DND-41 (cell line): ENCODE measurements around the gene GSG1L.

Experiments used
- ATAC-seq: fragments of 200-7000 bp; cut with Tn5 transposase; 3 replicates; pipeline ENCODE4 v1.9.1; 2021; ENCODE audit warnings: low read depth; ENCODE audit not compliant: insufficient read depth
- DNase-seq: peaks from one replicate; pipeline ENCODE4 v3.0.0-alpha.2; 2020
- H2AFZ ChIP-seq: 2 replicates; pipeline ENCODE4 v1.6.0; 2012; ENCODE audit warnings: low read depth, low read length
- H3K27ac ChIP-seq: 2 replicates; pipeline ENCODE4 v1.5.1; 2012; ENCODE audit warnings: low read length, inconsistent platforms
- H3K27me3 ChIP-seq: fragments of 200-600 bp; sonication (generic); 2 replicates; pipeline ENCODE4 v1.6.0; 2012; ENCODE audit warnings: low read length, mild to moderate bottlenecking, inconsistent platforms; ENCODE audit not compliant: insufficient read depth, poor library complexity
- H3K36me3 ChIP-seq: 2 replicates; pipeline ENCODE4 v1.5.1; 2012; ENCODE audit warnings: low read length, inconsistent platforms; ENCODE audit not compliant: insufficient read depth
- H3K4me1 ChIP-seq: 2 replicates; pipeline ENCODE4 v1.5.1; 2012; ENCODE audit warnings: mild to moderate bottlenecking, low read length; ENCODE audit not compliant: insufficient read depth
- H3K4me2 ChIP-seq: 2 replicates; pipeline ENCODE4 v1.6.0; 2012; ENCODE audit warnings: mild to moderate bottlenecking, moderate library complexity, low read length, inconsistent platforms; ENCODE audit not compliant: insufficient read depth
- H3K4me3 ChIP-seq, 2 experiments: fragments of 200-600 bp in 1 of 2; shearing (Covaris generic) in 1 of 2; 2 replicates each; pipeline ENCODE4 v1.5.1; 2012 to 2016; ENCODE audit warnings: inconsistent platforms in 2 of 2, low read length in 2 of 2, mild to moderate bottlenecking in 2 of 2, low read depth in 1 of 2, moderate library complexity in 1 of 2
- H3K79me2 ChIP-seq: 2 replicates; pipeline ENCODE4 v1.6.0; 2012; ENCODE audit warnings: low read length, inconsistent platforms; ENCODE audit not compliant: insufficient read depth
- H3K9ac ChIP-seq: 2 replicates; pipeline ENCODE4 v1.6.0; 2012; ENCODE audit warnings: low read depth, mild to moderate bottlenecking, inconsistent platforms, low read length, moderate library complexity
- H3K9me3 ChIP-seq: 2 replicates; pipeline ENCODE4 v1.5.1; 2012; ENCODE audit warnings: low read length, moderate library complexity, mild to moderate bottlenecking, inconsistent platforms; ENCODE audit not compliant: insufficient read depth, severe bottlenecking
- H4K20me1 ChIP-seq: 2 replicates; pipeline ENCODE4 v1.6.0; 2012; ENCODE audit warnings: low read length; ENCODE audit not compliant: insufficient read depth
- EZH2 ChIP-seq: IDR thresholded peaks from 3 replicates; pipeline ENCODE4 v1.6.1; 2012; ENCODE audit warnings: borderline replicate concordance, low read depth, mild to moderate bottlenecking, moderate library complexity, low read length, inconsistent platforms; ENCODE audit not compliant: severe bottlenecking
- TF ChIP-seq, protein P1 (sequence below): IDR thresholded peaks from 2 replicates; pipeline ENCODE4 v1.5.1; 2012; ENCODE audit warnings: borderline replicate concordance, low read length, moderate library complexity, mild to moderate bottlenecking; ENCODE audit not compliant: poor library complexity, severe bottlenecking; ENCODE audit errors: extremely low read depth

Gene GSG1L

GRCh38 chr16:28038409-28038808, 25.1 kb downstream of the GSG1L start:
- TF ChIP-seq EZH2 = no peak
- TF ChIP-seq, protein P1, sequence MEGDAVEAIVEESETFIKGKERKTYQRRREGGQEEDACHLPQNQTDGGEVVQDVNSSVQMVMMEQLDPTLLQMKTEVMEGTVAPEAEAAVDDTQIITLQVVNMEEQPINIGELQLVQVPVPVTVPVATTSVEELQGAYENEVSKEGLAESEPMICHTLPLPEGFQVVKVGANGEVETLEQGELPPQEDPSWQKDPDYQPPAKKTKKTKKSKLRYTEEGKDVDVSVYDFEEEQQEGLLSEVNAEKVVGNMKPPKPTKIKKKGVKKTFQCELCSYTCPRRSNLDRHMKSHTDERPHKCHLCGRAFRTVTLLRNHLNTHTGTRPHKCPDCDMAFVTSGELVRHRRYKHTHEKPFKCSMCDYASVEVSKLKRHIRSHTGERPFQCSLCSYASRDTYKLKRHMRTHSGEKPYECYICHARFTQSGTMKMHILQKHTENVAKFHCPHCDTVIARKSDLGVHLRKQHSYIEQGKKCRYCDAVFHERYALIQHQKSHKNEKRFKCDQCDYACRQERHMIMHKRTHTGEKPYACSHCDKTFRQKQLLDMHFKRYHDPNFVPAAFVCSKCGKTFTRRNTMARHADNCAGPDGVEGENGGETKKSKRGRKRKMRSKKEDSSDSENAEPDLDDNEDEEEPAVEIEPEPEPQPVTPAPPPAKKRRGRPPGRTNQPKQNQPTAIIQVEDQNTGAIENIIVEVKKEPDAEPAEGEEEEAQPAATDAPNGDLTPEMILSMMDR = no peak
- no peaks in the 10 kb centered on the region for H3K27me3 ChIP-seq
- H3K4me2 ChIP-seq = no peak overlapping the region
- H3K27ac ChIP-seq = no peak overlapping the region
- DNase-seq = no peak
- H2AFZ ChIP-seq = no peak overlapping the region
- H3K79me2 ChIP-seq = no peaks in the 10 kb centered on the region
- H3K4me1 ChIP-seq = no peaks in the 10 kb centered on the region
- H3K4me3 ChIP-seq = no peak overlapping the region
- H3K9me3 ChIP-seq = no peaks in the 10 kb centered on the region
- no peak overlapping the region for H3K9ac ChIP-seq
- no peak for ATAC-seq
- no peaks in the 10 kb centered on the region for H4K20me1 ChIP-seq
- H3K36me3 ChIP-seq = no peaks in the 10 kb centered on the region

DNA sequence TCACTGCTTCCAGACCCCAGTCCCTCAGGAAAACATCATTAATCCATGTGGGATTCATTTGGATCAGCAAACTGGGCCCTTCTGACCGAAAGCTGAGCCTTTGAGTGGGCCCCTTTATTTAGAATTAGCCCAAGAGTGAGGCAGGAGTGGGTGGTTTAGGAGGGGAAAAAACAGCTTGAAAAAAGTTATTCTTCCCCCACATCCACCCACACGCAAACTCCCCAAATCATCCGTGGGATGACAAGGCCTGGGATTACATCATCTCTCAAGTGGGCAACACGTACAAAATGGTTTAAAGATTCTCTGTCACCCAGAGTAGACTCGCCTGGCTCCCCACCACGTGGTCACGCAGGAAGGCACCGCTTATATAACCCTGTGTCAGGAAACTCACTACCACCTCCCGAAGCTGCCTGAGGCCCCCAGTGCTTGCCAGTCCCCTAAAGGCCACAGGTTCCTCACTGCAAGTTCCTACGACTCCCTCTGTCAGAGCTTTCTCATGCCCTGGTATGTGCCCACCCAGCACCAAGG, 27.6 kb downstream of the GSG1L start:
- Histone ChIP-seq H2AFZ (no peak overlapping the region), H3K4me1 (no peaks in the 10 kb centered on the region), H3K4me3 (no peak overlapping the region), H3K36me3 (no peaks in the 10 kb centered on the region), H4K20me1 (no peaks in the 10 kb centered on the region), H3K79me2 (no peaks in the 10 kb centered on the region), H3K9me3 (no peaks in the 10 kb centered on the region), H3K27me3 (no peaks in the 10 kb centered on the region), H3K9ac (no peak overlapping the region), H3K27ac (no peak overlapping the region), H3K4me2 (no peak overlapping the region)
- DNase-seq = no peak
- no peak for TF ChIP-seq EZH2
- TF ChIP-seq, protein P1 = no peak
- ATAC-seq = no peak

GRCh38 chr16:28033870-28034269, 29.6 kb downstream of the GSG1L start:
- Histone ChIP-seq H3K4me2 (no peak overlapping the region), H3K27ac (no peak overlapping the region), H3K9me3 (no peaks in the 10 kb centered on the region), H2AFZ (no peak overlapping the region), H3K4me3 (no peak overlapping the region), H3K9ac (no peak overlapping the region), H3K27me3 (no peaks in the 10 kb centered on the region), H3K4me1 (no peaks in the 10 kb centered on the region), H4K20me1 (no peaks in the 10 kb centered on the region), H3K36me3 (no peaks in the 10 kb centered on the region), H3K79me2 (no peaks in the 10 kb centered on the region)
- DNase-seq = no peak
- no peak for ATAC-seq
- TF ChIP-seq, protein P1 = no peak
- no peak for TF ChIP-seq EZH2
